PFSK-1 (cell line): ENCODE measurements around the gene FOXP3.

Experiments
- FOXP2 ChIP-seq: optimal IDR thresholded peaks from 2 replicates; pipeline ENCODE3; 2011; ENCODE audit warnings: borderline replicate concordance, control low read depth, inconsistent platforms; ENCODE audit not compliant: insufficient read depth; ENCODE audit errors: extremely low read length, extremely low read depth
- POLR2AphosphoS5 ChIP-seq: IDR thresholded peaks from 2 replicates; pipeline ENCODE4 v1.6.1; 2012; ENCODE audit warnings: low read depth, mild to moderate bottlenecking, control low read depth, low read length, moderate library complexity
- REST ChIP-seq, 2 experiments: IDR thresholded peaks; 2 replicates each; pipeline versions ENCODE4 v1.6.1 to v1.8.0; 2011 to 2012; ENCODE audit warnings: low read depth in 2 of 2, low read length in 2 of 2, control low read depth in 1 of 2, inconsistent platforms in 1 of 2, mild to moderate bottlenecking in 1 of 2, moderate library complexity in 1 of 2; ENCODE audit not compliant: insufficient read depth in 1 of 2
- SIN3A ChIP-seq: IDR thresholded peaks from 2 replicates; pipeline ENCODE4 v1.6.1; 2012; ENCODE audit warnings: mild to moderate bottlenecking, low read length, moderate library complexity, borderline replicate concordance; ENCODE audit not compliant: insufficient read depth
- TAF1 ChIP-seq: IDR thresholded peaks from 2 replicates; pipeline ENCODE4 v1.6.1; 2012; ENCODE audit warnings: low read length, control low read depth, borderline replicate concordance; ENCODE audit not compliant: insufficient read depth

The FOXP3 gene

GRCh38 chrX:49227726-49228125, 36.8 kb downstream of the FOXP3 start:
- TF ChIP-seq TAF1 (no peak), REST (IDR thresholded peaks at IDR 0.05; ENCODE audit: insufficient read depth in 1 of 2, low read depth in 2 of 2, low read length in 2 of 2) (no peak), POLR2AphosphoS5 (no peak), FOXP2 (no peak), SIN3A (no peak)

GRCh38 chrX:49226946-49227345, 37.6 kb downstream of the FOXP3 start:
- TF ChIP-seq SIN3A (no peak), TAF1 (no peak), REST (IDR thresholded peaks at IDR 0.05; ENCODE audit: insufficient read depth in 1 of 2, low read depth in 2 of 2, low read length in 2 of 2) (no peak), POLR2AphosphoS5 (no peak), FOXP2 (no peak)

GRCh38 chrX:49225858-49226257, 38.7 kb downstream of the FOXP3 start:
- TF ChIP-seq TAF1 (no peak), SIN3A (no peak), FOXP2 (no peak), REST (IDR thresholded peaks at IDR 0.05; ENCODE audit: insufficient read depth in 1 of 2, low read depth in 2 of 2, low read length in 2 of 2) (no peak), POLR2AphosphoS5 (no peak)

- no peak for TF ChIP-seq TAF1
- no peak for TF ChIP-seq REST (IDR thresholded peaks at IDR 0.05; ENCODE audit: insufficient read depth in 1 of 2, low read depth in 2 of 2, low read length in 2 of 2)
- no peak for TF ChIP-seq FOXP2
- no peak for TF ChIP-seq SIN3A
- TF ChIP-seq POLR2AphosphoS5, result no peak
These were observed 42.6 kb downstream of the FOXP3 start for GRCh38 chrX:49221868-49222267.

GRCh38 chrX:49220100-49220499, 44.4 kb downstream of the FOXP3 start:
- TF ChIP-seq SIN3A (no peak), REST (IDR thresholded peaks at IDR 0.05; ENCODE audit: insufficient read depth in 1 of 2, low read depth in 2 of 2, low read length in 2 of 2) (no peak), POLR2AphosphoS5 (no peak), TAF1 (no peak), FOXP2 (no peak)
